GM21723 (cell line): Measurements from ENCODE around the gene MLLT3.

ENCODE experiments used
- ATAC-seq: cut with Tn5 transposase; IDR thresholded peaks from one replicate; pipeline ENCODE4 v1.9.1; 2021; ENCODE audit warnings: mild to moderate bottlenecking, moderate library complexity; ENCODE audit not compliant: unreplicated experiment

The MLLT3 gene

GRCh38 chr9:20428976-20429375 lies 193.3 kb downstream of the MLLT3 start:
- ATAC-seq: no peak

- no peak for ATAC-seq
These were observed 194.9 kb downstream of the MLLT3 start for GRCh38 chr9:20427359-20427758.

DNA sequence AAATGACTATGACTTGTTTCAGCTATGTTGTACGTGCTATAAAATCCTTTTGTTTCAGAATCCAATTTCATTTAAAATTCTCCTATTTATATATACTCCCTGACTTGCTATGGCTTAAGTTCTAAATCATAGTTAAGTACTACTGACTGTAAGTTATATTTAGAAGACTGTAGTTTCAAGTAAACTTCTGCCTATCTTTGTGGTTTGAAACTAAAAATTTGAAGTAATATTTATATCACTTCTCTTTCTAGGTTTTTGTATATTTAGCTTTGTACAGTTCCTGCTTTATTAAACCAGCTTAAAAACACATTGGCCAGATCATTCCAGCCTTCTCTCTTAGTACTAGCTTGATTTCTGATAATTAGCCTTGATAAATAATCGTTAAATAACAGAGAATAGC lies 196.3 kb downstream of the MLLT3 start:
- ATAC-seq: peak; percentile 86

- ATAC-seq: no peak
These were observed 202.8 kb downstream of the MLLT3 start for GRCh38 chr9:20419533-20419932.

- ATAC-seq: no peak
These were observed 203.8 kb downstream of the MLLT3 start for GRCh38 chr9:20418485-20418884.

DNA sequence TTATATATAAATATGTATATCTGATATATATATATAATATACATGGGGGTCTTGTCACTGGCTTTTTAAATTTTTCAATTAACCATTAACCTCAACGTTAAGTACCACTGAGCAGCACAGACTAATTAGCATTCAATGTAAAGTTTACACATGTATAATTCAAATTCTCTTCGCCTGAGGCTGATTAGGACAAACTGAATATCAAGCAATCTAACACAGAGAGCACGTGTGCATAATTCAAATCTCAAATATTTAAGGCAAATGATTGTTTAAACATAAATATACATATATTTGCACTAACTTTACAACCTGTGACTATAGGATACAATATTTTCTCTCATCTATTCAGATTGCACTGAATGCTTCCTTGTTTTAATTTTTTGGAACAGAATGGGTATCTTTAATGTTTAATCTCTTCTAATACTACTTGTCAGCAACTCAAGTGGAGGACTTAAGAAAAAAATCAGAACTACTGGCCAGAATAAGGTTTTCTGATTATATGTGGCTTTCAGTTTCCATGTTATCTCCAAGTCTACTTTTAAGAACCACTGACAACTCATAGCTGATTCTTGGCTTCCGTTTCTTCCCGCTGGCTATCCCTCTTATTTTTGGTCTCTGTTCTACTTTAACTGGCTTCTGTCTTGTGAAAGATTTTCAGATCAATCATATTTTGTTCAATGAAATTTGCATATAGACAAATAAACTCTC lies 204.8 kb downstream of the MLLT3 start:
- ATAC-seq: no peak

GRCh38 chr9:20414150-20414549 lies 208.1 kb downstream of the MLLT3 start:
- no peak for ATAC-seq

DNA sequence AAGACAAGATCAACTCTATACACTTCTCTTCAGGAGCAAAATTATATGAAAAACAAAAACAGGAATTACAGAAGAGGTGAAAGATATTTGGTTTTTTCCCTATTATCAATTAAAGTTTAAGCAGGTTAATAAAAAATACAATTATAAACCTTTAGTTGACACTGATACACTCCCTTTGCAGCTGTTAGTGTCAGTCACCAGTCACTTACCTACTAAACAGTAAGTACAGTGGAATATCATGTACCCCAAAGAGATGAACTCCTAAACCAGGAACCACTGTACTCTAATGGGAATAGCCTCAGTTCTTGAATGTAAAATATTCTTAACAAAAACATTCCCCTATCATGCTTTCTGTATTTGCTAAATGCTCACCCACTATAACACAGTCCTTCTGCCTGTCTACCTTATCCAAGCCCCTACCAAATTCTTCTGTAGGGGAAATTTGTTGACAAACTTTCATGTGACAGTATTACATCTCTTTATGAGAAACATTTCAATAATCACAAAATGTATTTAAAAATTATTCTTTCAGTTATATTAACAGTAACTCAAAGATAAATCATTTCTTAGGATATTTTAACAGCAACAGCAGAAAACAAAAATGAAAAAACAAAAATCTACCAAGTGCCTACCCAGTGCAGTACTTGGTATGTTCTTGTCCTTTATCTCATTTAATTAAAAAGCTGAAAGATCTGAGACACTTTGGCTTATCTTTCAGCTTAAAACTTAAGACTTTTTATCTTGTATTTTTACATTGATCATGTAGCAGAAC lies 212.8 kb downstream of the MLLT3 start:
- ATAC-seq: no peak

GRCh38 chr9:20408513-20408912 lies 213.8 kb downstream of the MLLT3 start:
- ATAC-seq: no peak

- ATAC-seq: no peak
These were observed 215.3 kb downstream of the MLLT3 start for GRCh38 chr9:20407013-20407412.

DNA sequence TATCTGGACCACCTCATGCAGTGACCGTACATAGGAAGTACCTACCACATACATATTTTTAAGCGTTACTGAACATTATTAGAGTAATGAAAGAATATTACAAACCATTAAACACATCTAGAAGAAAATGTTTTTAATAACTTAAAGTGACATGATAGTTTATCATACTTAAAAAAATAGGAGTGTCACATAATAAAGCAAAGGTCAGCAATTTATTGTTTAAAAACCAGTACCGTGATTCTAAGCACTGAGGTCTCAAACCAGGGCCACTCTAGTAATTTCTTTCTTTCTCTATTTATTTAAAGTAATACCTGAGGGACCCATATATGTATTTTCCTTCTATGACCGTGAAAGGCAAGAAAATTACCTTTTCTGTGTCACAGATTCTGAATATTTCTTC lies 216.0 kb downstream of the MLLT3 start:
- ATAC-seq: no peak

DNA sequence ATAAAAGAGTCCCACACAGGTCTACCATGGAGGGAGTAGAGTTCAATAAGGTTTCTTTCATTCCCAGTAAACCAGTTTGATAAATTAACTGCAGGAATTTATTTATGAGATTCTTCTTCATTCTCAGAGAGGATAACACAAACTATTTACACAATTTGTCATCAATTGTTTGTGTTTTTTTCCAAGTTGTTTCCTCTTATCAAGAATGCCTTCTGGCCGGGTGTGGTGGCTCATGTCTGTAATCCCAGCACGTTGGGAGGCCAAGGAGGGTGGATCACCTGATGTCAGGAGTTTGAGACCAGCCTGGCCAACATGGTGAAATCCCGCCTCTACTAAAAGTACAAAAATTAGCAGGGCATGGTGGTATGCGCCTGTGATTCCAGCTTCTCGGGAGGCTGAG lies 216.7 kb downstream of the MLLT3 start:
- ATAC-seq: no peak

GRCh38 chr9:20405078-20405477 lies 217.2 kb downstream of the MLLT3 start:
- no peak for ATAC-seq

GRCh38 chr9:20404192-20404813 lies 218.0 kb downstream of the MLLT3 start:
- no peak for ATAC-seq

DNA sequence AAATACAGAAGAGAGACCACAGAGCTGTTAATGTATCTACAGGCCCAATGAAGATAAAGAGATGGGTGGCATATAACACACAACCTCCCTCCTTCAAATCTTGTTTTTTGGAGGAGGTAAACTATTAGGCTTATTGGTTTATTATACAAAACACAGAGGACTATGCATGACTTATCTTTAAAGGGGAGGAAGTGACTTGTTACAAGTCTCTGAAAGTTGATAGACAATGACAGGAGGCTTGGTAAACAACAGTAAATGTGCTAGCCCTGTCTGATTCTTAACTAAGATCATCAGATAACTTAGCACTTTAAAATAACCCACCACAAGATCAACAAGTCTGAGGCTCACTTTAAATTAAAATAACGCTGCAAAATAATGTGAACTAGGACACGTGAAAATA lies 219.0 kb downstream of the MLLT3 start:
- ATAC-seq: no peak

DNA sequence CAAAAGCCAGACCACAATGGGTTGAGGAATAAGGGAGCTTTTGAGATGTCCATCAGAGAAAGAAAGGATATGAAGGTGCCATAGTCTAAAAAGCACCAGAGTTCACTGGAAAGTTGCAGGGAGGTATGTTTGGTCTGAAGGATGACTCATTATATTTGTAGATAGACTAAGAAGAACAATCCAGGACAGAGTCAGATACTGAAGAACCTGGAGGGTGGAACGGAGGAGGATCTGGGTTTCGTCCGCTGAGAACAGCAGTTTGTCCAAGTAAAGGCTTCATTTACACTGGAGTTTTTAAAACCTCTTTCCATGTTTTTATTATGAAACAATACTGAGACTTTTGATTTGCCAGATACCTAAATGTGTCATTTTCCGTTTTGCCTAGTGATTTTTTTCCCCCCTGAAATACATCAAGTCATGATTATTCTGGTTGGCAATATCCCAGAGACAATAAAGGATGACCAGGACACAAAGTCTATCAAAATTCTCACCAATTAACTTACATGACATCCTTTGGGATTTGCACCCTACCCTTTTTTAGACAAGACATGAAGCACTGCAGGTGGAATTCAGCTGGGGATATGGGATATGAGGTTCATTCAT lies 219.9 kb downstream of the MLLT3 start:
- no peak for ATAC-seq

DNA sequence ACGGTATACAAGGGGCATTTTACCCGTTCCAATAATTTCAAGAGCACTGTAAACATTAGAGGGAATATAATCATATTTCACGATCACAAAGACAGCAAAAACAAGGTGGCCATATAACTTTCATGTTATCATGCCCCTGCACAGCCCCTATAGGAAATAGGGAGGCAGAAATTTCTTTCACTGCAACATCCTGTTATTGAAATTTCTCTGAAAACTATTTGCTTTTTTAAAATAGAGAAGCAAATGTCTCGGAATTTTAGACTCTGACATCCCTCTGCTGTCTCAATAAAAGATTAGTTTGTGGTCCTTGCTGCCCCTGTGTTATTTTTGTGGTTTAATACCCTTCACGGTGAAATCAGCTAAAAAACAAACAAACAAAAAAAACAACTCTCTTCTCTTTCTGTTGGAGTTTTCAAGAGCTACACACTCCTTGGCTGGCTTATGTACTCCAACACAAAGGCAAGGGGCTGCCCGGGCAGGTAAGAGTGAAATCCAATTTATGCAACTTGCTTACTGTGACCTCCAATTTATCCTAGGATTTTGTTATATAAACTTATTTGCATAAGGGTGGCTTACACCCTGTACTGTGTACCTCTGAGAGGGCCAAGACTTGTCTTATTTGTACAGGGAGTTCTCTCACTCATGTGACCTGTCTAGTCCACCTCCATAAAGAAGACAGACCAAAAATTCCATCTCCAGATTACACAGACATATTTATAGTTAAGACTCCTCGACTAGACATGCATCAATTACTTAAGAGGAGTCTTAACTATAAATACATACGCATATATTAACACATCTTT lies 223.6 kb downstream of the MLLT3 start:
- ATAC-seq: no peak

DNA sequence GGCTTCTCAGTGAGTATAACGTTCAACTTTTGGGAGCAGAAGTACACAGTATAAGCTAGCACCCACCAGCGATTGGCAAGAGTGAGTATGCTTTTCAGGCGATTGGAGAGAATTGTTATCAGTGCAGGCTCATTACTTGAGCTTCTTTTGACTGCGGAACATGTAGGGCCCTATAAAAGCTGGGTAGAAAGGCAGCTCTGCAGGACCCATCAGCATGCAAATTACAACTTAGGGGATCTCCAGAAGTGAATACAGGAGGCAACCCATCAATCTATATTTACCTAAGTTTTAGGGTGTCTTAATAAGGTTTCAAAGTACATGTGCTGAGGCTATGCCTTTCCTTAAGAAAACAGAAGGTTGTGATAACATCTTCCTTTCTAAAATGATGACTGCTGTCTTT lies 225.0 kb downstream of the MLLT3 start:
- ATAC-seq: no peak

- ATAC-seq: no peak
These were observed 225.8 kb downstream of the MLLT3 start for GRCh38 chr9:20396509-20396908.

- no peak for ATAC-seq
These were observed 226.6 kb downstream of the MLLT3 start for GRCh38 chr9:20395651-20396050.

DNA sequence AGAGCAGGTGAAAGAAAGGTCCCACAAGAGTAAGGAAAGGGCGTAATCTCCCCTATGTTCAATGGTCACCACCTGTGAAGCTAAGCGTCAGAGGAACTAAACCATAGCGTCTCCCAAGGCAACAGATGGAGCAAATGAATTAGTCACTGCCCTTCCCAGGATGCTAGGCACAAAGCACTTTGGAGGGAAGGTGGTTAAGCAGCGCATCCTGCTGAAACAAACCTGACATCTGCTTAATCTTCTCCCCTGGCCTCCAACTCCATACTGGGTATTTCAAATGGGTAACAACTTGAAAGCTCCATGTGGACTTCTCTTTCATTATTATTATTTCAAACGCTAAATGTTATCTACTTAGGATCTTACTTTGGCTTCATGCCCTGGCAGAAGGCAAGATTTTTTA lies 227.3 kb downstream of the MLLT3 start:
- no peak for ATAC-seq
